HG03520 (cell line): ENCODE data around the gene FOXP1.

Source experiments
- ATAC-seq: cut with Tn5 transposase; IDR thresholded peaks from one replicate; pipeline ENCODE4 v1.9.1; 2021; ENCODE audit warnings: mild to moderate bottlenecking, moderate library complexity; ENCODE audit not compliant: unreplicated experiment

FOXP1 gene

GRCh38 chr3:71510510-71510909 lies 73.0 kb downstream of the FOXP1 start:
- ATAC-seq, result no peak

GRCh38 chr3:71509066-71509465 lies 74.5 kb downstream of the FOXP1 start:
- ATAC-seq, result no peak

GRCh38 chr3:71505767-71506350 lies 77.7 kb downstream of the FOXP1 start:
- ATAC-seq, result no peak

- ATAC-seq, result no peak
These were observed 79.1 kb downstream of the FOXP1 start for GRCh38 chr3:71504250-71505036.

GRCh38 chr3:71503525-71504249 lies 79.8 kb downstream of the FOXP1 start:
- ATAC-seq, result no peak

- ATAC-seq, result no peak
These were observed 81.4 kb downstream of the FOXP1 start for GRCh38 chr3:71502066-71502625.

- no peak for ATAC-seq
These were observed 82.8 kb downstream of the FOXP1 start for GRCh38 chr3:71500696-71501095.

- no peak for ATAC-seq
These were observed 84.2 kb downstream of the FOXP1 start for GRCh38 chr3:71499227-71499876.

- ATAC-seq, result no peak
These were observed 85.0 kb downstream of the FOXP1 start for GRCh38 chr3:71498543-71498942.

GRCh38 chr3:71497971-71498444 lies 85.5 kb downstream of the FOXP1 start:
- no peak for ATAC-seq

- ATAC-seq, result no peak
These were observed 86.1 kb downstream of the FOXP1 start for GRCh38 chr3:71497367-71497897.

GRCh38 chr3:71495708-71496472 lies 87.6 kb downstream of the FOXP1 start:
- ATAC-seq, result no peak

GRCh38 chr3:71494212-71494611 lies 89.3 kb downstream of the FOXP1 start:
- ATAC-seq, result no peak

- ATAC-seq, result no peak
These were observed 90.4 kb downstream of the FOXP1 start for GRCh38 chr3:71492974-71493771.

GRCh38 chr3:71492566-71492965 lies 91.0 kb downstream of the FOXP1 start:
- ATAC-seq, result no peak

- no peak for ATAC-seq
These were observed 92.3 kb downstream of the FOXP1 start for GRCh38 chr3:71491154-71491752.

GRCh38 chr3:71490692-71491091 lies 92.8 kb downstream of the FOXP1 start:
- no peak for ATAC-seq

GRCh38 chr3:71489315-71489761 lies 94.2 kb downstream of the FOXP1 start:
- no peak for ATAC-seq

- ATAC-seq, result no peak
These were observed 94.6 kb downstream of the FOXP1 start for GRCh38 chr3:71488882-71489281.
